EH (cell line): Measurements from ENCODE around the gene NME7.
"Not testable (repeated sequence)": the region's sequence is repeated elsewhere in the genome, so short reads cannot be mapped to it uniquely, and the experiment has no call there.

Source experiments
- DNase-seq: peaks from one replicate; pipeline ENCODE4 v3.0.0-alpha.2; 2015; ENCODE audit warnings: low read depth

NME7 gene

DNA sequence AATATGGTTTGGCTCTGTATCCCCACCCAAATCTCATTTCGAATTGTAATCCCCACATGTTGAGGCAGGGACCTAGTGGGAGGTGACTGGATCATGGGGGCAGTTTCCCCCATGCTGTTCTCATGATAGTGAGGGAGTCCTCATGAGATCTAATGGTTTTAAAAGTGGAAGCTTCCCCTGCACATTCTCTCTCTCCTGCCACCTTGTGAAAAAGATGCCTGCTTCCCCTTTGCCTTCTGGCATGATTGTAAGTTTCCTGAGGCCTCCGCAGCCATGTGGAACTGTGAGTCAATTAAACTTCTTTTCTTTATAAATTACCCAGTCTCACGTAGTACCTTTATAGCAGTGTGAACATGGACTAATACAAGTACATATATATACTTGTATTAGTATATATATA, 25.5 kb downstream of the NME7 start:
- not testable (repeated sequence) for DNase-seq

DNA sequence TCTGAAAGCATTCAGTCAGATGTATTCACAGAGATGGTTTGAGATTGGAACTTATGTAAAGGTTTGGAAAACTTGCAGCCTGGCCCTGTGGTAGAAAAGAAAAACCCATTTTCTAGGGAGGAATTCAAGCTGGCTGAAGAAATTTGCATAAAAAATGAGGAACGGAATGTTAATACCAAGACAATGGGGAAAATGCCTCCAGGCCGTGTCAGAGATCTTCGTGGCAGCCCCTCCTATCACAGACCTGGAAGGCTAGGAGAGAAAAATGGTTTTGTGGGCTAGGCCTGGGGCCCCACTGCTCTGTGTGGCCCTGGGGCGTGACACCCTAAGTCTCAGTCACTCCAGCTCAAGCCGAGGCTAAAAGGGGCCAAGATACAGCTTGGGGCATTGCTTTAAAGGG, 26.7 kb downstream of the NME7 start:
- DNase-seq: peak; percentile 23

DNA sequence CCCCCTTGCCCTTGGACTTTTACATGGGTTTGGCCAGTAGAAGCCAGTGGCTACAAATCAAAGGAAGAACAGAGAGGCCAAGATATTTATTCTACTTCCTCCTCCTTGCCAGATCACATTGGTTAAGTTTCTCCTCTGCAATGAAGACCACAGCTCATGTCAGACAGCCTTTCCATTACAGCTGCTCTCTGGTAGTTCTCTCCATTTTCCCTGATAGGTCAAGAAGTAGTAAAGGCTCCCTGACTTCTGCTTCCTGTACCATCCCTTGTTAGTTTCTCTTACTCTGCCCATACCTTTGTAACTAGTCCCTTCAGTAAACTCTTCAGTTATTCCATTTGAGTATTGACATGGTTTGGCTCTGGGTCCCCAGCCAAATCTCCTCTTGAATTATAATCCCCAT, 27.8 kb downstream of the NME7 start:
- DNase-seq: no peak

DNA sequence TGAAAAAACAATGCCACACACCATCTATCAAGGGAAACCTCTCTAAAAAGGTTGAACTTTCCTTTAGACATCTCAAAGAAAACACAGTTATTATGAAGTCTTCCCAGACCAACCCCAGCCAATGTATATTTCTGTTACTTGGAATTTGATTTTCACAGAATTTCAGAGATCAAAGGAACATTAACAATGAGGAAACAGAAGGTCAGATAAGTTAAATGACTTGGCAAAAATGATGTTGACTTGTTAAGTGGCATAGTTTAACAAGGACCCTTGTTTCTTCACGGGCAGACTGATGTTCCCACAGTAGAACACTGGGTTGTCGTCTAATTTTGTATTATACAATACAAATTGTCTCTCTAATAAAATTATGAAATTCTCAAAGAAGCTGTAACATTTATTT, 29.0 kb downstream of the NME7 start:
- DNase-seq: no peak

DNA sequence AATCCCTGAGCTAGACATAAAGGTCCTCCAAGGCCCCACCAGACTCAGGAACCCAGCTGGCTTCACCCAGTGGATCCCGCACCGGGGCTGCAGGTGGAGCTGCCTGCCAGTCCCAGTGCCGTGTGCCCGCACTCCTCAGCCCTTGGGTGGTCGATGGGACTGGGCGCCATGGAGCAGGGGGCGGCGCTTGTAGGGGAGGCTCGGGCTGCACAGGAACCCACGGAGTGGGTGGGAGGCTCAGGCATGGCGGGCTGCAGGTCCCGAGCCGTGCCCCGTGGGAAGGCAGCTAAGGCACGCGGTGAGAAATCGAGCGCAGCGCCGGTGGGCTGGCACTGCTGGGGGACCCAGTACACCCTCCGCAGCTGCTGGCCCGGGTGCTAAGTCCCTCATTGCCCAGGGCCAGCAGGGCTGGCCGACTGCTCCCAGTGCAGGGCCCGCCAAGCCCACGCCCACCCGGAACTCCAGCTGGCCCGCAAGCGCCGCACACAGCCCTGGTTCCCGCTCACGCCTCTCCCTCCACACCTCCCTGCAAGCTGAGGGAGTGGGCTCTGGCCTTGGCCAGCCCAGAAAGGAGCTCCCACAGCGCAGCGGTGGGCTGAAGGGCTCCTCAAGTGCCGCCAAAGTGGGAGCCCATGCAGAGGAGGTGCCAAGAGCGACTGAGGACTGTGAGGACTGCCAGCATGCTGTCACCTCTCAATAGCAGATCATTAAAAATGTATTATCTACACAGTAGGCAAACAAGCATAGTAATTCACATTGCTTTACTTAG, 30.5 kb downstream of the NME7 start:
- DNase-seq: not testable (repeated sequence)

DNA sequence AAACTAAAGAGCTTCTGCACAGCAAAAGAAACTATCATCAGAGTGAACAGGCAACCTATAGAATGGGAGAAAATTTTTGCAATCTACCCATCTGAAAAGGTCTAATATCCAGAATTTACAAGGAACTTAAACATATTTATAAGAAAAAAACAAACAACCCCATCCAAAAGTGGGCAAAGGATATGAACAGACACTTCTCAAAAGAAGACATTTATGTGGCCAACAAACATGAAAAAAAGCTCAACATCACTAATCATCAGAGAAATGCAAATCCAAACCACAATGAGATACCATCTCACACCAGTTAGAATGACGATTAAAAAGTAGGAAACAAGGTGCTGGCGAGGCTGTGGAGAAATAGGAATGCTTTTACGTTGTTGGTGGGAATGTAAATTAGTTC, 32.9 kb downstream of the NME7 start:
- not testable (repeated sequence) for DNase-seq

DNA sequence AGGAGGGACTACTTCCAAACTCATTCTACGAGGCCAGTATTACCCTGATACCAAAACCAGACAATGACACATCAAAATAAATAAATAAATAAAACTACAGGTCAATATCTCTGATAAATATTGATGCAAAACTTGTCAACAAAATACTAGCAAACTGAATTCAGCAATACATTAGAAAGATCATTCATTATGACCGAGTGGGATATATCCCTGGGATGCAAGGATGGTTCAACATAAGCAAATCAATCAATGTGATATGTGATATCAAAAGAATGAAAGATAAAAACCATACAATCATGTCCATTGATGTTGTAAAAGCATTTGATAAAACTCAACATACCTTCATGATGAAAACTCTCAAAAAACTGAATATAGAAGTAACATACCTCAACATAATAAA, 36.7 kb downstream of the NME7 start:
- no peak for DNase-seq

DNA sequence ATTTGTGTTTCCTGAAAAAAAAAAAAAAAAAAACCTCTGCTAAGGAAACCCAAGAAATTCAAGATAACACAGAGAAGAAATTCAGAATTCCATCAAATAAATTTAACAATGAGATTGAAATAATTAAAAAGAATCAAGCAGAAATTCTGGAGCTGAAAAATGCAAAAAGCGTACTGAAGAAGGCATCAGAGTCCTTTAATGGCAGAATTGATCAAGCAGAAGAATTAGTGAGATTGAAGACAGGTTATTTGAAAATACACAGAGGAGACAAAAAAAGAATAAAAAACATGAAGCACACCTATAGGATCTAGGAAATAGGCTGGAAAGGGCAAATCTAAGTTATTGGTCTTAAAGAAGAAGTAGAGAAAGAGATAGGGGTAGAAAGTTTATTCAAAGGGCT, 38.2 kb downstream of the NME7 start:
- no peak for DNase-seq

DNA sequence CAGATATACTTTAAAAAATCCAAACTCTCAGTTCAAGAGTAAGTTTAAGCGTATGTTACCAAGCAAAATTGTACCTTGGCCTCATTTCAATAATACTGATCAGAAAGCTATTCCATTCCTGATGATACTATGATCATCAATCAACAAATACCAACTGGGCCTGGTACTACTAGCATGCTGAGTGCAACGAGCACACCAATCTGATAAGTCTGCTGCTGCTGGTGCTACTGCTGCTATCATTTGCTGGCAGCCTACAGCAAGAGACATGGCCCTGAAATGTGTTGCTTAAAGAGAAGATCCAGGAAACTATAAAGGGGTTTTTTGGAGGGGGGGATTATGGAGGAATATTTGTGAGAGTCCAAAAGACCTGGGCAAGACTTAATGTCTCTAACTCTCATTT, 39.7 kb downstream of the NME7 start:
- no peak for DNase-seq

DNA sequence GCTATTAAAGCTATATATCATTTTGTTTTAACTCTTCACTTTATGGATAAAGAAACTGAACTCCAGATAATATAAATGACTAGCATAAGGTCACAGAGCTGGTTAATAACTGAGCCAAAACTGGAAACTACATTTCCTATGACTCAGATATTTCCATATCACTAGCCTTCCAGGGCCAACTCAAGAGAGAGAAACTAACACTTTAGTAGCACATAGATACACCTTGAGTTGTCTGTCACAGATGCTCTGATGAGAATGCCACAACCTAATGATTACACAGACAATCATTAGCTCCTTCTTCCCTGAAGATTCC, 40.7 kb downstream of the NME7 start:
- DNase-seq: peak; percentile 28

DNA sequence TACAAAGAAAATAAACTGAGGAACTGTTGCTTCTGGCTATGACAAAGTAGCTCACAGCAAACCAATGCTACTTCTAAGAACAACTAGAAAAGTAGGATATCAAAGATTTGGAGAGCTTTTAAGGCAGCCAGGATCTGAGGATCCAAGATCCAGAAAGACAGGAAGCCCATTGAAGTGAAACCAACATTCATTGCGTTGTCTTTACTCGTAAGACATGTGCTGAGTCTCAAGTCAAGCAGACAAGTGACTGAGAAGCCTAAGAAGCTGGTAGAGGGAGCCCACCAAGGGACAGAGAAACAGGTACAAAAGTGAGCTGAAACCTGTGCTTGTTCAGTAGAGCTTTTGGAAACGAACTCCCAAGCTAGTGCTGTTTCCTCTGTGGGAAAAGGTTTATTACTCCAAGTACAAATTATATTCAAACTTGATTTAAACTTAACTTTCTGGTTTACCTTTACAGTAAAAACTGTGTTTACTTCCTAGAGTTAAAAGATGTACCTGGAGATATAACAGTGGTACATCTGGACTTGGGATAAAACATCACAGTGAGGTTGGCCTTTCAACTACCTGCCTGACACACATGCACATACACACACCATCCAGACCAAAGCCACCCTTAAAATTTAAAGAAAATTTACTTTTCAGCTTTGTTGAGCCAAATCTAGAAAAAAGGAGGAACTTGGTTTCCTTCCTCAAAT, 41.2 kb downstream of the NME7 start:
- no peak for DNase-seq

DNA sequence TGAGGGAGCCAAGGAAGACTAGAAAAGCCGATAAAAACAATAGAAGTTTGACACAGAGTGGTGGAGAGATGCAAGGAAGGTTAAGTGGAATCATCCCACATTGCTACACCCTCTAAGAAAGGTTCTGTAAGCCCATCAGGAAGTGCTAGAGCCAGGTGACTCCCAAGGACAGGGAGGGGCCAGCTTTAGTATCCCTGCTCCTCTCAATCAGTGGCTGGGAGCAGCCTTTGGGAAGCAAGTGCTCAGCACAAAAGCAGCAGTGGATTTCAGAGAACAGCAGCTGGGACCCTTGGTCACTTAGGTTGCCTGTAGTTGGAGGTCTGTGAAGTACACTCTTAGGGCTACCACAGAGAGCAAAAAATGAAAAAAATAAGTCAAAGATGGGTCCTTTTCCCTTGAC, 42.5 kb downstream of the NME7 start:
- no peak for DNase-seq

DNA sequence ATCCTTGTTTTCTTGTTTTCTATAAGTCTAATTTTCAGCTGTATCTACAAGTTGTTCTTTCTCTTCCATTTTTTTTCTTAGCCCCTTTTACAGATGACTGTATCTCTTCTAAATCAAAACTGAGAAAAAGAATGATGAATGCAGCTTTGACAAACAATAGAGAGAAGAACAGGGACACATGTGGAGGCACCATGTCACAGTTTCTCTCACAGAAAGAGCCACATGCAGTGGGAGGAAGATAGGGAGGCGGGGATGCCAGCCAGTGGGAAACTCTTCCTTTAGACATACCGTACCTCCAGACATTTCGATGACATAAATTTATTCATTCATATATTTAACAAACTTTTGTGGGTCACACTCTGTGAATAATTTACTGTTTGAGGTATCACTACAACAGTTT, 45.5 kb downstream of the NME7 start:
- DNase-seq: no peak

DNA sequence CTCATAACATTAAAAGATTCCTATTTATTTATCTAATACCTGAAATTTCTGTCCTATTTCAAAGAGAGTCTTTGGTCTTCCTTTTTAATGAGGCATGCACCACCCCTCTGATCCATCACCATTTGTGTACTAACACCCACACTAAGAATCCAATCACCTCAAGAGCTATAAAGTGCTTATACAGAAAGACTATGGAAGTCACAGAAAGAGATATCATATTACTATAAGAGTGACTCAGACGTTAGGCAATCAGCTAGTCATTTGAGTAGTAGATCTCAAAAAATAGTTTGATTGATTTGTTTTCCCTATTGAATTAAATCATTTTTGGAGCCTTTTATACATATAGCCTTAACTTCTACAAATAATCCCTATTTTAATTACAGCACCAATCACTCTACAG, 46.1 kb downstream of the NME7 start:
- peak; percentile 51 for DNase-seq

DNA sequence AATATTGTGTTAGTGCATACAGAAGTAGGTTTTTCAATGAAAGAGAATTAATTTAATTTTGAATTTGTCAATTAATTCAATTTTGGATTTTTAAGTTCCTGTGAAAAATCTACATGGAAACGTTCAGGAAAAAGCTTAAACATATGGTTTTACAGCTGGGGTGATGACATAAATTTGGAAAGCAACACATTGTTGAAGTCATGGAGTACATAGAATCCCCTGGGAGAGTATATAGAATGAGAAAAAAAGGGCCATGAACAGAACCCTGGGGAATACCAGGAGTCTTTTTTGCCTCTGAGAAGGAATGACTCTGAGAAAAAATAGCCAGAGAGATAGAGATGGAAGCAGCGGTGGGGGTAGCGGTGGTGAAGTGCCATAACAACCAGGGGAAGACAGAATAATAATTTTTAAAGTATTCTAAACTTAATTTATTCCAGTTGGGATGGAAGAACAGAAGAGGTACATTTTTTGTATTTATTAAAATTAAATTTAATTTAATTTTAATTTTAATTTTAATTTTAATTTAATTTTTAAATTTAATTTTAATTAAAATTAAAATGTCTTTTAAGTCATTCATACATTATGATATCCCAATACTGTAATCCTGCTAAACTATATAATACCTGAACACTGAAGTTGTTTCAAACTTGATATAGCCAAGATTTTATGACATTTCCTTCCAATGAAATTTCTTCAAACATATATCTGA, 48.9 kb downstream of the NME7 start:
- DNase-seq: no peak

DNA sequence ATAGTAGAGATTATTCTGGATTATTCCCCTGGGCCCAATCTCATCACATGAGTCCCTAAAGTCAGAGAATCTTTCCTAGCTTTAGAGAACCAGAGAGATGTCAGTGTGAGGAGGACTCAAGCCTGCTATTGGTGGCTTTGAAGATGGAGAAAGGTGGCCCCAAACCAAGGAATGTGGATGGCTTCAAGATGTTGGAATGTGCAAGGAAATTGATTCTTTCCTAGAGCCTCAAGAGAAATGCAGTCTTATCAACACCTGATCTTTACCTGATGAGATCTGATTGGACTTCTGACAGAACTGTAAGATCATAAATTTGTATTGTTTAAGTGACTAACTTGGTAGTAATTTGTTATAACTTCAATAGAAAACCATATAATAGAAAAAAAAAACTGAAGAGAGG, 51.0 kb downstream of the NME7 start:
- no peak for DNase-seq

DNA sequence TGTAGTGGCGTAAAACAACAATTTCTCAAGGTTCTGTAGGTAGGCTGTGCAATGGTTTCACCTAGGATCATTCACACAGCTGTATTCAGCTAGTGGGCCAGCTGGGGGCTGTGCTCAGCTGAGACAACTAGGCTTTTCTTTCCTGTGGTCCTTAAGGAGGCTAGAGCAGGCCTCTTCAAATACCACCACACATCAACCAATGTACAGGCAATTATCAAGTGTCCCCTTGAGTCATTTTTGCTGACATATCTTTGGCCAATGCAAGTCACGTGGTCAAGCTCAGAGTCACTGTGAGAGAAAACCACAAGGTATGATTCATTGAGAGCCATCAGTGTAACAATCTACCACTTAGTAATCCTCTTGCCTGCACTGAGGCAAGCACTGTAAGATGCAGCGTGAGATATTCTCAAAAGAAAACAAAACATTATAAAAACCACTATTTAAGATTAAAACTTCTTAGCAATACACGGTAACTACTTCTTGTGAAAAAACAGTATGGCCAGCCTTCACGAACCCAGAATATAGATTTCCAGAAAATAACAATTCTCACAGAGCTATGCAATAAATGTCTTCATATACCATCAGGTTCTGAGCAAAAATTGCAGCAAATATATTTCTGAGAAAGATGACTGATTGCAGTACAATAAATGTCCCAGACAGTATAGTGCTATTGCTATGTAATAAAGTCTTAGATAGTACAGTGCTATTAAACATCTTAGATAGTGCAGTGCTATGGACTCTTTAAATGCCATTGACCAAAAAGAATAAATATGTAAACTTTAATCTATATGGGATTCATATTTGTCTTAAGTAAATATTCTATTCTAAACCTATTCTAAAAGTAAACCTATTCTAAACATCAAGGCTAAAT, 55.3 kb downstream of the NME7 start:
- DNase-seq: peak; percentile 97

DNA sequence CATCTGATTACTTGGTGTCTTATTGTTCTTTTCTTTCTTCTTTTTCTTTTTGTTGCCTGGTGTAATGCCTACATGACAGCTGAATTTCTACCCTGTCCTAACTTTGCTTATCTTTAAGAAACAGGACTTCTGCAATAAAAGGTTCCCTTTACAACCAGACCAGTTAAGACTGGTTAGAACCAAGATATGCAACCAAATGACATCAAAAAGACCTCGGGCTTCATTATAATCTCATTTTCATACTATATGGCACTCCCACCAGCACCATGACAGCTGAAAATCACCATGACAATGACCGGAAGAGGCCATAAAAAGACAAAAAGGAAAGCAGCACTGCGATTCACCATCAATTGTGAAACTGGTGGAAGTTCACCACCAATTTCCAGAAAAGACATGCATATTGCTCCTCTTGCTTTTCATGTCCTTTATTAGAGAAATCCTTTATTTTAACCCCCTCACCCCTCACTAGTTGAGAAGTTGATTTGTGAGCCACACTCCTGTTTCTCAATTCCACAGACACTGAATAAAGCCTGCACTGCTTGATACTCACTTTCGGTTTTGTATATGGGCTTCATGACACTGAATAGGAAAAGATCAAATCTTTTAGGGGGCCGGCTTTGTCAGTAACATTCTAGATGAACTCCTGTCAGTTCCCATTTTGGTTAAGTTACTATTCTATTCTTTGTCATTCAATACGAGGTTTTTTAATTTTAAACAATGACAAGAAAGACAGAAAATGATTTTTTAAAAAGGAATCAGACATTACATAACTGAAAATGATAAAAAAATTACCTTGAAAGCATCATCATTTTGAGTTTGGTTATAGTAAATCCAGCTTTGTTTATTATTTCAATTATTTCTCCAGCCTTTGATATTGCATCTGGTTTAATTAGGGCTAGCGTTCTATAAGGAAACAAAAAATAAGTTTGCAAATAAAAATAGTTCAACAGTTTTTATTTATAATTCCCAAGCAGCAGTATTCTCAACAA, 58.1 kb downstream of the NME7 start:
- DNase-seq: no peak

DNA sequence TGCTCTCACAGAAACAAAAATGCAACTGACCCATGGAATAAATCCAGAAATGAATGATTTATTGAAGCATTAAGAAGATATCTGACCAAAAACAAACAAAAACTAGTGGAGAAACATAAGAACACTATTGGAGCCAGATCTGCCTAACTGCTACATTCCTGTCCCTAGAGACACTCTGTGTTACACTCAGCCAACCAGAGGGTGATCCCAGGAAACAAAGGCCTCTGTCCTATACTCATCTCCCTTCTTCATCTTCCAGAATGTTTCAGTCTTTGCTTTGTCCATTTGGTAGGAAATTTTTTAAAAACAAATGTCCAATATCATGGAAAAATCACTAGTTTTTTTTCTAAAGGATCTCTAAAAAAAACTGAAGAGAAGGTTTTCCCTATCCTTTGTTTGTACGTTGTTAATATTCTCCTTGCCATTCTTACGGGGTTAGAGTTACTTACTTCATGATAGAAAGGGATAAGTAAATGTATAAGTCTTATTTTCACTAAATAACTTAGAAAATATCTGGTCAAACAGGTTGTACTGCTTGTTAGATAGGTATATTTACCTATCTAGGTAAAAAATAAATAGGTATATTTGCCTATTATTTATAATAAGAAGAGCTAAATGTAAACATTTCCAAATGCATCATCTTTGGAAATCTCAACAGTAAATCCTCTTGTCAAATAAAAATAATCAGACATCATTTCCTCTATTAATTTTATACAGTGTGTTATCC, 59.1 kb downstream of the NME7 start:
- DNase-seq: no peak

DNA sequence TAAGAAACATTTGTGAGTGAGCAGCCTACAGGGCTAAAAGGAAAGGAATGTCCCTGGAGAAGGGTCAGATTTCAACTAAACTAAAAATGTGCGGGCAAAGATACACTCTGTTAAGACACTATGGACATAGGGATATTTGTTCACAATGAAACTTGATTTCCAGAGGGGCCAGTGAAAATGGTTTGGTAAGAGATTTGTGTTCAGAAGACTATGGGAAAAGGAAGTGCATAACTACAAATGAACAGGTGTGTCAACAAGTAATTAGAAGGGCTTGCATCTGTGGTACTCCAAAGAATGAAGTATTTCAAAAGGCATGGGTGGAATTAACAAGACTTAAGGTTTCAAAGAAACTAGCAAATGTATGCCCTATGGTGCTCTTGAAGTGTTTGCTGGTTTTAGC, 60.4 kb downstream of the NME7 start:
- no peak for DNase-seq

DNA sequence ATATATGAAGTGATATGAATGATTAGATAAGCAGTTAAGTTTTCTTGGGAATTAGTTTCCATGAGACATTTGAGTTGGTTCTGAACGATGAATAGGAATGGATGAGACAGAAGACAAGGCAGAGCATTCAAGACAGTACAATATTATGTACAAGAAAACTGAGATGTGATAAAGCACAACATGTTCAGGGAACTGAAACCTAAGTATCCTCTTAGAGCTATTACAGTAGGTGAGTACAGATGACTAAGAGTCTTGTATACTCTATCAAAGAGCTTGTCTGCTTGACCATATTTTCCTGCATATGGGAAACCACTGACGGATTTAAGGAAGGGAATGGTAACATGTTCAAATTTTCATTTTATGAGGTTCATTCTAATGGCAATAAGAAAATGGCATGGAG, 61.6 kb downstream of the NME7 start:
- no peak for DNase-seq
